Calu3 (cell line): Measurements from ENCODE around the gene ARID1B. TPM values are rescaled to one million over a fixed set of nuclear protein-coding genes. Genes with fewer than 3 reads are reported as not detected.

Experiments used
- BruUV-seq: library from RNA; stranded (reverse); fragments of 400-500 nt; replicated peaks from 2 replicates; lab custom pipeline; 2021; lab: Mats Ljungman, UMichigan
- CTCF ChIA-PET: fragments of 300-600 bp; sonication (Branson Sonifier 250); formaldehyde crosslinking; loops from one replicate; lab custom pipeline; 2022; ENCODE audit warnings: antibody characterized with exemption; lab: Charles Lee
- DNase-seq: peaks from one replicate; pipeline ENCODE4 v3.0.0; 2022
- H3K27ac Mint-ChIP-seq: one replicate; pipeline ENCODE4 v1.8.0; 2022; ENCODE audit warnings: mixed read lengths; ENCODE audit not compliant: unreplicated experiment
- H3K27me3 Mint-ChIP-seq: one replicate; pipeline ENCODE4 v1.8.0; 2022; ENCODE audit warnings: mixed read lengths; ENCODE audit not compliant: unreplicated experiment
- H3K36me3 Mint-ChIP-seq: one replicate; pipeline ENCODE4 v1.8.0; 2022; ENCODE audit warnings: mild to moderate bottlenecking, moderate library complexity, mixed read lengths; ENCODE audit not compliant: insufficient read depth, unreplicated experiment
- H3K4me1 Mint-ChIP-seq: one replicate; pipeline ENCODE4 v1.8.0; 2022; ENCODE audit warnings: mild to moderate bottlenecking, low read depth, mixed read lengths; ENCODE audit not compliant: unreplicated experiment
- H3K4me3 Mint-ChIP-seq: one replicate; pipeline ENCODE4 v1.8.0; 2022; ENCODE audit warnings: mild to moderate bottlenecking, low read depth, moderate library complexity, mixed read lengths; ENCODE audit not compliant: unreplicated experiment
- H3K9me3 Mint-ChIP-seq: one replicate; pipeline ENCODE4 v1.8.0; 2022; ENCODE audit warnings: low read depth, mixed read lengths; ENCODE audit not compliant: unreplicated experiment
- CTCF ChIP-seq: fragments of 200-600 bp; IDR thresholded peaks from one replicate; pipeline ENCODE4 v1.8.0; 2022; ENCODE audit warnings: antibody characterized with exemption; ENCODE audit not compliant: unreplicated experiment
- intact Hi-C: fragments of 100-400 bp; cut with micrococcal nuclease; formaldehyde crosslinking; loops from one replicate; pipeline ENCODE4 v1.10.0; 2022; ENCODE audit not compliant: unreplicated experiment
- total RNA-seq: library from RNA; stranded (reverse); gene quantifications from 2 replicates; pipeline ENCODE4 v1.2.3, GENCODE V29; 2022

The ARID1B gene
- total RNA-seq, 1 experiment from 2014 or later = 53.5 TPM

GRCh38 chr6:157235600-157236039, 458.4 kb downstream of the ARID1B start:
- Mint-ChIP-seq H3K9me3 (peaks cover 3% of the 10 kb centered on the region), H3K36me3 (no peaks in the 10 kb centered on the region), H3K4me3 (no peak overlapping the region), H3K4me1 (no peaks in the 10 kb centered on the region), H3K27me3 (no peaks in the 10 kb centered on the region), H3K27ac (no peak overlapping the region)
- intact Hi-C loops = no loop called here
- TF ChIP-seq CTCF = no peak
- no TSS peak for BruUV-seq
- DNase-seq = no peak
- CTCF ChIA-PET = interaction anchor here (0.6 kb wide), 1 partner anchor 182 kb away, joined by 4 read pairs; no protein-coding TSS in a partner anchor

GRCh38 chr6:157236040-157236725, 459.0 kb downstream of the ARID1B start:
- no peak overlapping the region for H3K4me3 Mint-ChIP-seq
- H3K27me3 Mint-ChIP-seq = no peaks in the 10 kb centered on the region
- BruUV-seq = no TSS peak
- H3K36me3 Mint-ChIP-seq = no peaks in the 10 kb centered on the region
- H3K27ac Mint-ChIP-seq = no peak overlapping the region
- CTCF ChIA-PET = no interaction called here
- peaks cover 3% of the 10 kb centered on the region for H3K9me3 Mint-ChIP-seq
- intact Hi-C loops = no loop called here
- DNase-seq = no peak
- H3K4me1 Mint-ChIP-seq = no peaks in the 10 kb centered on the region
- no peak for TF ChIP-seq CTCF

DNA sequence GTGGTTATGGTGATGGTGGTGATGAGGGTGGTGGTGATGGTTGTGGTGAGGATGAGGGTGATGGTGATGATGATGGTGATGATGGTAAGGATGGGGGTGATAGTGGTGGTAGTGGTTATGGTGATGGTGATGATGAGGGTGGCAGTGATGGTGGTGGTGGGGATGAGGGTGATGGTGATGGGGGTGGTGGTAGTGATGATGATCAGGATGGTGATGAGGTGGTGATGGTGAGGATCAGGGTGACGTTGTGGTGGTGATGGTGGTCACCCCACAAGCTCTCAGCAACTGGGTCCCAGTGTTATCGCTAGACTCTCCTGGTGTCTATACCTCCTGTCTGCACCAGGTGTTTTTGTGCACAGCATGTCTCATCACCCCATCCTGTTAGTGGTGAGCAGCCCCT, 461.2 kb downstream of the ARID1B start:
- BruUV-seq = no TSS peak
- peaks cover 3% of the 10 kb centered on the region for H3K9me3 Mint-ChIP-seq
- intact Hi-C loops = no loop called here
- H3K4me1 Mint-ChIP-seq = peaks cover 15% of the 10 kb centered on the region
- no peaks in the 10 kb centered on the region for H3K27me3 Mint-ChIP-seq
- peaks cover 6% of the 10 kb centered on the region for H3K36me3 Mint-ChIP-seq
- TF ChIP-seq CTCF = no peak
- no peak overlapping the region for H3K4me3 Mint-ChIP-seq
- H3K27ac Mint-ChIP-seq = no peak overlapping the region
- no peak for DNase-seq
- CTCF ChIA-PET = no interaction called here

GRCh38 chr6:157239148-157239547, 462.0 kb downstream of the ARID1B start:
- CTCF ChIA-PET = no interaction called here
- Mint-ChIP-seq H3K4me1 (peaks cover 15% of the 10 kb centered on the region), H3K27ac (no peak overlapping the region), H3K9me3 (peaks cover 3% of the 10 kb centered on the region), H3K36me3 (peaks cover 6% of the 10 kb centered on the region), H3K27me3 (no peaks in the 10 kb centered on the region), H3K4me3 (no peak overlapping the region)
- intact Hi-C loops = no loop called here
- no peak for DNase-seq
- BruUV-seq = no TSS peak
- no peak for TF ChIP-seq CTCF
